AG08395 (cell line): Measurements from ENCODE around the gene SUMF1.

Source experiments
- DNase-seq: peaks from one replicate; pipeline ENCODE4 v3.0.0; 2012; ENCODE audit warnings: mixed read lengths, low spot score

SUMF1 gene

DNA sequence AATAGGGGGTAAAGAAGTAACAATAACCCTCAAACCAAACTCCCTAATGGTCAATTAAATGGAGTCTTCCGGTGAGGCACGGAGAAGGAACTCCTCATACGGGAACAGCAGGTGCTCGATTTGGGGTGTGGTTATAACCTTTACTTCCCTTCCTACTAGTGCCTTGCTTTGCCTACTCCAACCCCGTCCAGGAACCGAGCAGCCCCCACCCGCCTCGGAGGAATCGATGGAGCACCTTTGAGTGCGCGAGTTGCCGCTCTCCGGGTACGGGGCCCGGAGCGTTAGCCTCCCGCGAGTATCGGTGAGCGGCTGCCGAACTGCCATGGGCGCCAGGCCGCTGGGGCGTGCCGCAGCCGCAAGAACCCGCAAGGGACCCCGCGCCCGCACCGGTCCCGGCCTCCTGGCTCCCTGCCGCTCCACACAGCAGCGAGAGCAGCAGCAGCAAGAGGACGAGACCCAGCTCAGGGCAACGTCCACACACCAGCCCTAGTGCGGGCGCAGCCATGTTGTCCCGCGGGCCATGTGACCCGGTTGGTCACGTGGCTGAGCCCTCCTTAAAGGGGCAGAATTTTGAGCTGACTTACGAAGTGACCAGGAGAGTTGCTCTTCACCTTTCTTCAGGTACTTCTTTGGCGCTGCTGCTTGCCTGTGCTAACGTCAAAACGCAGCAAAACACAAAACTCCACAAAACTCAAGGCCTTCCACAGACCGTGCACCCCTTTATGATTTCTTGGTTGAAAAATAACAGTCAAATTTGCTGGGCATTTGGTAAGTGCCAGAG lies at the start of gene SUMF1:
Gene SUMF1 (minus strand): TSS at position 529 of the 781 bp plus-strand sequence. CDS start 24 bp downstream, at position 505.
- DNase-seq: peak; percentile 93

DNA sequence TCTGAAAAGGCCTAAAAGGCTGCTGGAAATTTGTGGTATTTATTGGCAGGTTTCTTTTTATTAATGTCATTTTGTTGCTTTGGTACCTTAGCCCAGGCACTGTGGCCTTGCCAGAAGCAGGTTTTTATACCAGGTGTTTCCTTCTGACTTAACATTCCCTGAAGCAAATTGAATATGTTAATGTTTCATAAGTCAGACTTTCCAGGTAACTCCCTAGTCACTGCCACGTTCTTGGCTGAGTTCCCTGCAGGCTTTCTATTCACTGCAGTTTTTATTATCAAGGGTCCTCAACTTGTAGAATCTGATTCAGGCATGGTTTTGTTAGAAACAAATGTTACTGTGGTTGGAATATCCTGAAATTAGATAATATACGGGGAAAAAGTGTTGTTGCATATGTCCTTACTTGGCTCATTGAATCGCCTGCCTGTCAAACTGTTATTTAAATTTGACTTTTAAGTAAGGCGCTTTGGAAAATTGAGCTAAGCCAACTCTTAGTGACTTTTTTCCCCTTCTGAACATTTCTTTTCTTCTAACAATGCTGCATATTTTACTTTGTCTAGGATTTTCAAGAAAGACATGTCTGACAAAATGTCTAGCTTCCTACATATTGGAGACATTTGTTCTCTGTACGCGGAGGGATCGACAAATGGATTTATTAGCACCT lies 49.0 kb upstream of the SUMF1 start:
- DNase-seq: no peak

DNA sequence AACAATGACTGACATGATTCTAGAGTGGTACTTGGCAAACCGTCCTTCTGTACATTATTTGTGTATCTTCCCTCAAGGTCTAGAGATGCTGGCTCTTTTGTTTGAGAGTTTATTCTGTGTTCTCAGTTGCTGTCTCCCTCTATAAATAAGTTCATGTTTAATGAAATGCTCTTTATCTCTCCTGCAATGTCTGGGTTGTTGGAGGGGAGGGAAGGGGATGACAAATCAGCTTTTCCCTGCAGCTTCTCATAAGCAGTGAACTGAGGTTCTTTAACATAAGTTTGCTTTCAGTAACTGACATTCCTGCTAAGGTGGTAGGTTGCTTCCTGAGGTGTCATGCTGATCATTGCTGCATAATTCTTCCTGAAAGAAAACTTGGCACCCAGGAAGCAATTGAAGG lies 47.8 kb upstream of the SUMF1 start:
- DNase-seq: no peak

DNA sequence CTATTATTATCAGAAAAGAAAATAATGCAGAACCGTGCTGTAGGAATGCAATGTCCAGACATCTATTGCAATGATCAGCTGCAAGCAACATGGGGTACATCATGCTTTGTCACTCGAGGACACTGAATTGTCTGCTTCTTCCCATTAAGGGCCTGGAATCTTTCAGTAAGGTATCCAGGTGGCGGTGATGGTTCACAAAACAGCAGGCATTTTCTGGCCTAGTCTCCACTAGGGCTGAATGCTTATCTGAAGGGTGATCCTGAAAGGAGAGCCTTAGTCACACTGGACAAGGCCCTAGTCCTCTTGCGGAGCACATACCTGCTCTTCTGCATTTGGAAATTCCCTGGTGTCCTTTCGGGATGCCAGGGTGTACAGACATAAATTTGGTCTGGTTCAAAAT lies 47.3 kb upstream of the SUMF1 start:
- DNase-seq: no peak

DNA sequence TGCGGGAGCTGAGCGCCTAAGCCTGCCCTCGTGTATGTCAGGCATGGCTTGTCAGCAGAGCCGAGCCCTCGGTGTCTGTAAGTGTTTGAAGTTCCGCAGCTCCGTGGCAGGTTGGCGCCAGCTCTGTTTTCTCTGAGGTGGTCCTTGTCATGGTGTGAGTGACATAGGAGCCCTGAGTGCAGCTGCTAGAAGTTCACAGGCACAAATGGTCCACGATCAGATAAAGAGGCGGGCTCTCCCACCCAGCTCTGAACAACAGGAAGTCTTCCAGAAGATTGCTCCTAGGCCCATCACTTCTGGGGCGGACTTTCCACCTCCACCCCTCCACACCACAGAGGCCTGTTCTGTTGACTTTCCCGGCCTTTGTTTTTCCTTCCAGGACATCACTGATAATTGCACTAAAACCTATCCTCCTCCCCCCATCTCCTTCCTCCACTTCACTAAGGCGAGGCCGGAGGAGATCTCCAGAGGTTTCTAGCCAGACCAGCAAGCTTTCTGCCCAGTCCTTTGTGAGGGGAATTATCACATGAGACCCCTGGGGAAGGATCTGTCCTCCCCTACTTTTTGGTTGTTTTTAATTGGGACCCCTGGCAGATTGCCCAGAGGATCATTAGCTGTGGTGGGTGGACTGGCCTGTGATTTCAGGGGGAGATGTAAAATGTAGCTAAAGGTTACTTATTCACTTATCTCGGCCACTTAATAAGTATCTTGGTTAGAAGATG lies 46.0 kb upstream of the SUMF1 start:
- DNase-seq: no peak

DNA sequence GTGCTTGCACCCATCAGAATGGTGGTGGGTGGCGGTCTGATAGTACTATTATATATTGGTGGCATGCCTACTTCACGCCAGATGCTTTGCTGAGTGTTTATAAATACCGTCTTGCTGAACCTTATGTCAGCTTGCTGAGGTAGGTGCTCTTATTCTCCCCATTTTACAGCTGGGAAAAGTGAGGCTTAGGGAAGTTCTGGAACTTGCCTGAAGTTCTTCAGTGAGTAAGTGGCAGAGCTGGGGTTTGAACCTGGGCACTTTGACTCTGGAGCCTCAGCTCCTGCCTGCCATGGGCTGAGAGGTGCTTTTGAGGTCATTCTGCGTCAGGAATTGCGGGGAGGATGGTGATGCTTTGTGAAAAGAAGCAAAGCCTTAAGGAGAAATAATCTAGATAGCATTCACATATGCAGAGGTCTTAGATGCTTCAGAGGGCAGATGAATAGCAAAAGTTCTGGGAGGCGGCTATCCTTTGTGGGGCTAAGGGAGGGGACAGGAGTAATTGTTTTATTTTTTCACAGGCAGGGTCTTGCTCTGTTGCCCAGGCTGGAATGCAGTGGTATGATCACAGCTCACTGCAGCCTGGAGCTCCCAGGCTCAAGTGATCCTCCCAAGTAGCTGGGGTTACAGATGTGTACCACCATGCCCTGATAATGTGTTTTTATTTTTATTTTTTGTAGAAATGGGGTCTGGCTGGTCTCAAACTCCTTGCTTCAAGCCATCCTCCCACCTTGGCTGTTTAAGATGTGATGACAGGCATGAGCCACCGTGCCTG lies 44.6 kb upstream of the SUMF1 start:
- no peak for DNase-seq

DNA sequence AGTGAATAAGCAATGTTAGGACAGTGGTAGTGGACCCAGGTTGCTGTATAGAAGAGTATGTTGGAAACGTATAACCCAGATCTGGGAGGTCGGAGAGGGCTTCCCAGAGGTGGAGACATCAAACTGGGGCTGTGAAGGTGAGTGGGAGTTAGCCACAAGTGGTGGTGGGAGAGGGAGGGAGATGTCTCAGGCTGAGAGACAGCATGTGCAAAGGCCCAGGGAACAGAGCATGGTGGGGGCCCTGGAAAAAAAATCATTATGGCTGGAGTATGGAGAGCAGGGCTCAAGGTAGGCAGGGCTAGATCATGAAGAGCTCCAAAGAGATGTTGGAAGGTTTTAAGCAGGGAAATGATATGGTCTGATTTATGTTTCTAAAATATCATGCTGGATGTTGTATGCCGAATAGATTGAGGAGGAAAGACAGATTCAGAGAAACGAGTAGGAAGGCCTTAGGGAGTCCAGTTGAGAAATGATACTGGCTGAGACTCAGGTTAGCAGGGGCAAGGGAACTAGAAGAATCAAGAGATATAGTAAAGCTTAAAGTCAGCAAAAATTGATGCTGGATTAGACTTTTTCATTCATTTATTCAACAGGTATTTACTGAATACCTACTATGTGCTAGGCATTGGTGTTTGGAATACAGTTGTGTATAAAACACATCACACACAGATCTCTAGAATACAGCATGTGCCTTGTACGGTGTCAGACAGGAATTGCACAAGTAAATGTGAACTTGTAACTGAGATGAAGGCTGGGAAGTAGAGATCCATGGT lies 43.1 kb upstream of the SUMF1 start:
- no peak for DNase-seq

DNA sequence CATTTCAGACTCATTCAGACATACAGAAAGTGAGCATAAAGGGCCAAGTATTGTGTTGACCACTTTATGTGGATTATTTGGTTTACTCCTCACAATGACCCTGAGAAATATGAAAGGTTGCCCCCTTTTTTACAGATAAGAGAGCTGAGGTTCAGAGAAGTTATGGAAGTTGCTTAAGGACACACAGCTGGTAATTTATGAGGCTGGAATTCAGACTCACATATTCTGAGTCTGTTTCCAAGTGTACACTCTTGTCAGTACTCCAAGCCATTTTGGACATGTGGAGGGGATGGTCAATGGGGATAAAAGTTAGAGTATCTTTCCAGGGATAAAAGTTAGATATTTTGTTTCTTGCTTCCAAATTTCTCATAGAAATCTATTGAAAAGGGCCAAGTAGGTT lies 42.0 kb upstream of the SUMF1 start:
- DNase-seq: no peak

DNA sequence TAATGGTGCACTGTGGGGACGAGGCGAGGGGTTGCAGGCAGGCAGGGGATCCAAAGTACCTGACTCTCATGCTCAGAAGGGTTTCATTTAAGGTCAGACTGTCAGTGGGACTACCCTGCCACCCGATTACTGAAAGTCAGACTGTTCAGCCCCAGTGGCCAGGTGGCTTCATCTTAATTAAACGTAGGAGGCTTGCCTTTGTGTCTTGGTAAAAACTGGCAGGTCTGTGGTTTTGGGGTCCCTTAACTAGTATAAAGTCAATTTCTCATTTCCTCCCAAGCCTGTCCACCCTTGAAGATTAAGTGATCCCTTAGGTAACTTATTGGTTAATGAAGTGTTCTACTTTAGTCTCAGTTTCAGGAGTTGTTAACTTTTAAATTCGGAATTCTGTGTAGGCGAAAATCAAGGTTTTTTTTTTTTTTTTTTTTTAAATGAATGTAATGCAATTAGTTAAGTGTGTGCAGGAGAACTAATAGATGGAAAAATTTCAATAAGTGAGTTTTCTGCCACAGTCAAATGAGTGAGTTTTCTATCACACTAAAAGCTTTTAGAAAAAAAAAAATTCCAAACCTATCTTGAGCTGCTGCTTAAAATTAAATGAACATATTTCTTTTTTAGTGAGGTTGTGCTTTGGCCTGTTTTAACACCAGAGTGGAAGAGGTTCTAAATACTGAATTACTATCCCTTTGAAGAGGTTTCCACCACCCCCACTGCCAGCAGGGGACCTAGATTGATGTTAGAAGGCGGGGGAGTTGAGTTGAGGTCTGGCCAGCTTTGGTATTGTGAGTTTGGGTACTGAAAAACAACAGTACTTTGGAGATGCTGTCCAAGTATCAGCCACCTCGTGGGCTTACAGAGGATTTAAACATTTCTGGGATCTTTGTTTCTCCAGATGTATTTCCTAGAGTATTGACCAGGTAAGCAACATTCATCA lies 41.2 kb upstream of the SUMF1 start:
- no peak for DNase-seq

DNA sequence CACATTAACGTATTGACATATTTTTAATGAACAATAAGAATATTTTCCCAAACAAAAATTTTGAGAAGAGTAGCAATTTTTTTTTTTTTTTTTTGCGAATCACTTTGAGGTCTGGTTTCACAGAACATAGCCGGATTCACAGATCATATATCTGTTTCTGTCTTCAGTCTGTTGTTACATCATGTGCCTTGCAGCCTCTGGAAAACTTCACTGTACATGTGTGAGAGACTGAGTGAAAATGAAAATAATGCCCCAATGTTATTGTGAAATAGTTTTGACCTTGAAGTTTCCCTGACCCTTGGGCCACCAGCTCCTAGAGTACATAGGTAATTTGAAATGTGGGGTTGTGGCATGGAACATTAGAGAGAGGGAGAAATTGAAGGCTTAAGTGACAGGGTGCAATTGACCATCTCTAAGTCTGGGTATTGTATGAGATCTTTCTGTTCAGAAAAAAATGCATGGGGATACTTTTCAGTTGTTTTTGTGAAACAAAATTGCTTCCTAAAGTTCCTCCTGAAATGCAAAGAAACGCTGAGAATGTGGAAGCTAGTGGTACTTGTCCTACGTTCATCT lies 40.0 kb upstream of the SUMF1 start:
- DNase-seq: no peak

DNA sequence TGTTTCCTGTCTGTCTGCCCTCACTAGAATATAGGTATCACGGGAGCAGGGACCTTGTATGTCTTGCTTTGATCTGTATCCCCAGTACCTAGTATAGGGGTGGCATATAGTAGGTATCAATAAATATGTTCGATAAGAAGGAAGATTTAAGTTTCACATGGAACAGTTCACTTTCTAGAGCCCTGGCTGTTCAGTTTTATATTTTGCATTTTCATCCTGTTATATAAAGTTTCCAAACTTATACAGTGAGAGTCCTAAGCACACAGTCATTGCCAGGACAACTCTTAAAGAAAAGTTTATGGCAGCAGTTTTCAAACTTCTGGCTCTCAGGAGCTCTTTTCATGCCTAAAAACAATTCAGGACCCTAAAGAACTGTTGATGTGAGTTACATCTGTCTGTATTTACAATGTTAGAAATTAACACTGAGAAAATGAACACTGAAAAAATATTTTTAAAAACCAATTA lies 39.5 kb upstream of the SUMF1 start:
- DNase-seq: no peak

DNA sequence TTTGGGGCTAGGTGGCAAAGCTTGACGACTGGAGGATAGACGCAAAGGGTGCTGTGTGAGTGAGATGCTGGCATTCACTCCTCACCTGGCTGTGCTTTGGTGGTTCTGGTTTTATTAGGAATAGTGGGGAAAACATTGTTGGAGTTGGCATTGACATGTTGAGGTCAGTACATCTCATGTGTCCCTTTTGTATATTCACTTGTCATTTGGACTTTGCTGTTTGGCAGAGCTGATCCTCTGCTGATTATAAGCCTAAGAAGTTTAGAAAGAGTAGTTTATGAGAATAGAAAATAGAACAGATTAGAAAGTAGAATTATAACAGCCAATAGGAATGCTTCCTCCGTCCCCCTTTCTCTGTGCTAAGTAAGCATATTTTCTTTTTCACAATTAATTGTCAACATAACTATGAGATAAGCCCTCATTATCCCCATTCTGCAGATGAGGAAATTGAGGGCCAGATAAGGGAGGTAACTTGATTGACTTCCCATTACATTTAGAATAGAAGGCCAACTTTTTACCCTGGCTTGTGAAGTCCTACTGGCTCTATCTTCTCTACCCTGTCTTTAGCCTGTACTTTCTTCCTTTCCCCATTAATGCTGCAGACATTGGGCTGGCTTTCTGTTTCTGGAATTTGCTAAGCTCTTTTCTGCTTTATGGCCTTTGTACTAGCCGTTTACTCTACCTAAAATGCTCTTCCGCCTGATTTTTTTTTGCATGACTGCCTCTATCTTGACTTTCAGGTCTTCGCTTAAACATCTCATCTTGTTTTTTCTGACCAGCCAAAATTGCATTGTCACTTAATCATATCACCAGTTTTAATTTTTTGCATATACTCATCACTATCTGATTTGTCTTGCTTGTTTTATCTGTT lies 38.9 kb upstream of the SUMF1 start:
- DNase-seq: no peak

DNA sequence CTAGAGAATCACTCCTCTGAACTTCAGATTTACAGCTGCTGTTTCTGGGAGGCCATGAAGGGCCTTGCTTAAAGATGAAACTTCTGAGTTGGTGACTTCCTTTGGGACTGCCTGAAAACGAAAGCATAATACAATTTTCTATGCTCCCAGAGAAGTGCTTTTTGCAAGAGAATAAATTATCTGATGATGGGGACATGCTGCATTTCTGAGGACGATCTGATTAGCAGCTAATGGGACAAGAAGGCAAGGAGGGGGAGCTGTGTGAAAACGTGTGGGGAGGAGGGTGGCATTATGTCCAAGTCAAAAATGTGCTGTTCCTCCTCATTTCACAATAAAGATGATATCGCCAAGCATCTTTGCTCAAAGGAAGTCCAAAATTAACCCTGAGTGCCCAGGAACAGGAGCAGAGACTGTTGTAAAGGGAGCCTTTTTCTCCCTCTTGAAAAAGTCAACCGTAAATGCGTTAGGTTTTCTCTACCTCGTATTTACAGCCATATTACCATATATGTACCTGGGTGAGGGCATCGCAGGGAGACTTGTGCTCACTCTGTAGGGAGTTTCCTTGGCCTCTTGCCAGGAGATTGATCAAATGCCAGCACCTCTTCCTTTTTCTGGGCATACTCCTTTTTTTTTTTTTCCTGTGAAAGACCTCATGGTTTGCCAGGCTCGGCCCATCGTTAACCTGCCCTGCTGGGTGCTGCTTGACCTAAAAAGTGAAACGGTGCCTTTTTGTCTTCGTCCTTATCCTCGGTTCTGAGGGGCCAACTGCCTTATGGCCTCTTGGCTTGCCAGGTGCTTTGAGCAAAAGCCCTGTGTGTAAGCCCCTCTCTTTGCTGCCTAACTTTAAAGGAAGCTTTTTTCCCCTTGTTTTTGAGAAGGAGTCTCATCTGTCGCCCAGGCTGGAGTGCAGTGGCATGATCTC lies 37.5 kb upstream of the SUMF1 start:
- no peak for DNase-seq

DNA sequence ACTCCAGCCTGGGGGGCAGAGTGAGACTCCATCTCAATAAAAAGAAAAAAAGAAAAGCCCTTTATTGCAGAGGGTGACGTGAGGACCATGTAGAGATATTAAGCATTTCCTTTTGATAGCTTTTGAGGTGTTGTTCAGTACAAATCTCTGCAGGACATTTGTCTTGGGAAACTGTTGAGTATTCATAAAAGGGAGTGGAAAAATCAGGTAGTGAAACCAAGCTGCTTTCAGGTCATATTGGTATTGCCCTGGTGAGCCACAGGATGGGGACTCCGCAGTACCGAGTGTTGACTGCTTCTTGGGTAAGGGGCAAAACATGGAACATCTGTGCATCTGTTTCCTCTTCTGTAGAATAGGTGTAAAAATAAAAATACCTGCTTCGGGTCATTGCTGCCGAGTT lies 36.0 kb upstream of the SUMF1 start:
- DNase-seq: no peak

DNA sequence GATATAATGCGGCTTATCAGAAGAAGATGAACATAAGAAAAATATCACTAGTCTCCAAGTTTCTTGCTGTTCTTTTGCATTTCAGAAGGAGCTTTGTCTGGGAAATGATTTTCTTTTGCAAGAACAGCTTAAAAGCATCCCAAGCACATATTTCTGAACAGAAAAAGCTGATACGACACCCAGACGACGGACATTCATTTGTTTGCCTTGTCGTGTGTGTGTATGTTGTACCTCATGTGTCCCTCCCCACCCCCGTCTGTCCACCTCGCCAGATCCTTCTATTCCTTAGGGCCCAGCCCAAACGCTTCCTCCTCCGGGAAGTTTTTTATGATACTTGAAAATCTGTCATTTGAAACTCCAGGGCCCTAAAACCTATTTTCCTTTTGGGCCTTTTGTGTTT lies 34.9 kb upstream of the SUMF1 start:
- no peak for DNase-seq

DNA sequence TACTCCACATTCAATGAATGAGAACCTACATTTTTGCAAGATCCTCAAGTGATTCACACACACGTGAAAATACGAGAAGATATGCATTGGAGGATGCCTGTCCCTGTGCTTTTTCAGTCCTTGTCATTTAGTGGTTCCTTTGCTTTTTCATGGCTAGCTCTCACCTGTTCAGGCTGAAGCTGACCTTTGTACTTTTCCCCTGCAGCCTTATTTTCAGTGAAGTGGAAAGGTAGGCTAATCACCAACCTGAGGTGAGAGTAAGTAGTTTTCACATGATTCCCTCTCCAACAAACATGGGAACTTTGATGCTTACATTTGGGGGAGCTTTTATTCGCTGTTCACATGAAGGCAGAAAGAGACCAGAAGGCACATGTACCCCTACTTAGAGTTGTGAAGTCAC lies 34.4 kb upstream of the SUMF1 start:
- no peak for DNase-seq

DNA sequence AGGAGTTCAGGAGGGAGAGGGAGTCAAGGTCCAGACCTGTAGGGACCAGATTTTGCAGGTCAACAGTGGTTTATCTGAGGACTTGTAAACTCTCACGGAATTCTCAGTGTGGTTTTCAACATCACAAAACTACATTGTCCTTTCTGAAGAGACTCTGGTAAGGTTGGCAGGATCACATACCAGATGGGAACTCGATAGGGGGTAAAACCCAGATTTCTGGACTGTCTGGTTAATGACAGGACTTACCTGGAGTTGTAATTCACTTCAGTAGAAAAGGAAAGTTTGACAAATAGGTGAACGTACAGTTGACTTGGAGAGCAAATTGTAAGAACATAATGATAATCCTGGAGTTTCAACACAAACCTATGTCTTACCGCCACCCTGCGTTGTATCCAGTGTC lies 31.4 kb upstream of the SUMF1 start:
- DNase-seq: no peak

DNA sequence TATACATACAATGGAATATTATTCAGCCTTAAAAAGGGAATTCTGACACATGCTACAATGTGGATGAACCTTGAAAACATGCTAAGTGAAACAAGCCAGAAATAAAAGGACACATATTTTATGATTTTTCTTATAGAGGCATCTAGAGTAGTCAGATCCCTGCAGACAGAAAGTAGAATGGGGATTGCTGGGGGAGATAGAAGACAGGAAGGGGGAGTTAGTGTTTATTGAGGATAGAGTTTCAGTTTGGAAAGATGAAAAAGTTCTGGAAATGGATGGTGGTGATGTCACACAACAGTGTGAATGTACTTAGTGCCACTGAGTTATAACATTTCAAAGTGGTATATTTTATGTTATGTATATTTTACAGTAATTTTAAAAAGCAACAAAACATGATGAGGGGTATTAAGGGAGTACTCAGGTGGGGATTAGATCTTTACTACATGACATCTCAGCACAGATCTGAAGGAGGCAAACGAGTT lies 30.8 kb upstream of the SUMF1 start:
- DNase-seq: no peak
